ENCODE data around the gene FCN1. TPM values are rescaled to one million over a fixed set of nuclear protein-coding genes. Genes with fewer than 3 reads are reported as not detected.

The FCN1 gene
- total RNA-seq, 2 donors from 2014 or later = 0.92 to 0.95 TPM

DNA sequence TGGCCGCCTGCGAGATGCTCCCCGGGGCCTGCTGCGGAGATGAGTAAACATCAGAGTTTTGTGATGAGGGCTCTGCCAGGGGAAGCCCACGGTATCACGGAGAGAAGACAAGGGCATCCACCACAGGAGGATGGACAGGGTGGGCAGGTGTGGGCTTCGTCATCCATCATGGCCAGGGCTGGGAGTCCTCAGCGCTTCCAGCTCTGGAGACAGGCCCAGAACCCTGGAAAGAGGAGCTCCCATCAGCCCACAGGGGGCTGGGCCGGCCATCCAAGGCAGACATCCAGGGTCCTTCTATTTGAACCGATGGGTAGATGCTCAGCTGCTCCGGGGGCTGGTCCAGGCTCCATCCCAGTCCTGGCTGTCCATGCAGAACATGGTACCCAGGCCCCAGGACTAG is 22.1 kb upstream of the FCN1 start:
- DNase-seq (no peak), ATAC-seq (no peak)
- intact Hi-C loops (cut with DNase I, micrococcal nuclease) = no loop called here

DNA sequence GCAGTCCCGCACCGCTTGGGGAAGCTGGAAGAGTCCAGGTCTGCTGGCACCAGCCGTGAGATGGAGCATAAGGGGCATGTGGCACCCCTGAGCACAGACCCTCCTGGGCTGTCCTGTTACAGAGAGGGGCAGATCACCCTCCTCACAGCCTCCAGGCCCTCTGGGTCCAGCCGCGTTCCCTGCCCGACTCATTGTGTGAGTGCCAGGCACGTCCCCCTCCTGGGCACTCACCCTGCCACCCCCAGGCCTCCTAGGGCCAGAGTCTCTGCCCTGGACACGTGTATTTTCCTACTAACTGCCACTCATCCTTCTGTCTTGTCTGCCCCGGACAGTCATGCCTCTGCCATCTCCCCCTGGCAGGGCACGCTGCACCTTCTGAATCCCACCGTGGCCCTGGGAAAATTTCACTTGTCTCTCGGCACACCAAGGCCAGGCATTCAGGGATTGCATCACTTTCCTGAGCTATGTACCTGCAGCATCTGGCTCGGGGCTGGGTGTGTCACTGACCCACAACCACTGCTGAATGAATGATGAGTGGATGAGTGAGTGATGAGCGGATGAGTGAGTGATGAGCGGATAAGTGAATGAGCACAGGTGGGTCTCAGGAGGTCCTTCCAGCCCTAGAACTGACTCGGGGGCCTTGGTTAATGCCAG is 21.5 kb upstream of the FCN1 start:
- DNase-seq (no peak), ATAC-seq (no peak)
- intact Hi-C loops (cut with DNase I, micrococcal nuclease) = no loop called here

DNA sequence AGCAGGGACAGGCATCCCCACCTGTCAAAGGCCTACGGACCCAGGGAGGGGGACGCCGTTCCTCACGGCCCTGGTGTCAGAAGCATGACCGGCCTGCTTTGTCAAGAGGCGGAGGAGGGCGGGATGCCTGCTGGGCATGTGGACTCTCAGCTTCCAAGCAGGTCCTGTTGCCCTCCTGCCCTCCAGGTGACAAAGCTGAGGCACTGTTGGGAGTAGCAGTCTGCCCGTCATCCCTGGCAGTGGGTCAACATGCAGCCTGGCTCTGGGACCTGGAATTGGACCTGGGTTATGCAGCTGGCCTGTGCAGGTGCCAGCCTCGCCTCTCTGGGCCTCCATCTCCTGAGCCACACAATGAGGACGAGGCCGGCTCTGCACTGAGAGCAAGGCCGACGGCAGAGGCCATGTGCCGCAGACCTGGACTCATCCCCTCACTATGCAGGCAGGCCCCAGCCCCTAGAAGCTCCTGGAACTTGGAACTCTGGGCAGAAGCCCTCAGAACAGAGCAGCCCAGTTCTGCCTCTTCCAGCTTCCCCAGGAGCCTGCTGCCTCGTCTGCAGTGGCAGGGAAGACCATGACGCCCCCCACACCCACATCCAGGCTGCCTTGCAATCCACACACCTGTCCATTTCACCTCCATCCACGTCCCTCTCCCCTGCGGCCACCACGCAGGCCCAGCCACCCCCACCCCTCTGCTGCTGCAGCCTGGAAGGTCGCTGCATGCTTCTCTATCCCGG is 20.8 kb upstream of the FCN1 start:
- no peak for ATAC-seq
- intact Hi-C loops (cut with DNase I, micrococcal nuclease) = no loop called here

DNA sequence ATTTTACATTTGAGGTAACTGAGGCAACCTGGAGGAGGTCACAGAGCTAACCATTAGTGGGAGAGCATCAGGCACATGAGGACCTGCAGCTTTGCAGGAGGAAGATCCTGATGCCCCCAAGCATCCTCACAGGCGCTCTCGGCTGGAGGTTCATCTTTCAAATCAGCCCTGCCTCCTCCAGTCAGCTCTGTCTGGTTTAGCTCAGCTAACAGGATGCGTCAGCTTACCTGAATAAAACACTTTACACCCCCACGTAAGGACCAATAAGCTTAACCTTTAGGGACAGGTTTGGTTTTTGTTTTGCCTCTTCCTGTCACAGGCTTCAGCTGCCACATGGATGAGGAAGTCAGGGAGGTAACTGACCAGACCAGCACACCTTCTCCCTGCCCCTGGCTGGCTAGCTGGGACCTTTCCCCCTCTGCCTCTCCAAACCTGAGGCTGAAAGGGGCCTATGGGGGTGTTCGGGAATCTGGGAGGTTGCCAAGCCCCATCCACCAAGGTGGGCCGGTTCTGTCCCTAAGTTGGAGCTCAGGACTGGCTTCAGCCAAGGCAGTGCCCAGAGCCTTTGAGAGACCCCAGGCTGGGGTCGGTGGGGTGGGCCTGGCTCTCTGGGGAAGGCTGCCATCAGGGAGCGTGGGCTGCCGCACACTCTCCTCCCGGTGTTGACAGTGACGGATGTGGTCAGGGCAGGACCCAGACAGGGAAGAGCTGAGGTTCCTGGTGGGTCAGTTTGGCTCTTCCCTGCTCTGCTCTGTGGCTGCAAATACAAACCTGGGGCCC is 20.0 kb upstream of the FCN1 start:
- DNase-seq = no peak
- intact Hi-C loops (cut with DNase I, micrococcal nuclease) = no loop called here
- ATAC-seq = no peak

More for the DNA sequence above, 20.8 kb upstream of the FCN1 start:
- DNase-seq = no peak

DNA sequence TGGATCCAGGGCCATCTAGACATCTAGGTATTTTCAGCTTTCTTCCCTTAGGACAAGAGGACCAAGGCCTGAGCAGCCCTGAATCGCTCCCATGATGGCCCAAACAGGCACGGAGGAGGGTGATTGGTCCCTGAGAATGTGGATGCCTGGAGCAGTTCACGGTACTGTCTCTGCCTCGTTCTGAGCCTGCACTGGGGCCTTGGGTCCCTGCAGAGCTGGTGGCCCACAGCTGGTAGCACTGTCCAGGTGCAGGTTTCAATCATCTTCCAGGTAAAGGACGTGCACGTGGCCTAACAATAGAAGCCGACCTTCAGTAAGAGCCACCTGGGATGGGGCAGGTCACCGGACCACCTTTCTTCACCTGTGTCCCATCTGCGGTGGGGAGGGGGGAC is 19.4 kb upstream of the FCN1 start:
- ATAC-seq (no peak), DNase-seq (no peak)
- intact Hi-C loops (cut with DNase I, micrococcal nuclease) = no loop called here

DNA sequence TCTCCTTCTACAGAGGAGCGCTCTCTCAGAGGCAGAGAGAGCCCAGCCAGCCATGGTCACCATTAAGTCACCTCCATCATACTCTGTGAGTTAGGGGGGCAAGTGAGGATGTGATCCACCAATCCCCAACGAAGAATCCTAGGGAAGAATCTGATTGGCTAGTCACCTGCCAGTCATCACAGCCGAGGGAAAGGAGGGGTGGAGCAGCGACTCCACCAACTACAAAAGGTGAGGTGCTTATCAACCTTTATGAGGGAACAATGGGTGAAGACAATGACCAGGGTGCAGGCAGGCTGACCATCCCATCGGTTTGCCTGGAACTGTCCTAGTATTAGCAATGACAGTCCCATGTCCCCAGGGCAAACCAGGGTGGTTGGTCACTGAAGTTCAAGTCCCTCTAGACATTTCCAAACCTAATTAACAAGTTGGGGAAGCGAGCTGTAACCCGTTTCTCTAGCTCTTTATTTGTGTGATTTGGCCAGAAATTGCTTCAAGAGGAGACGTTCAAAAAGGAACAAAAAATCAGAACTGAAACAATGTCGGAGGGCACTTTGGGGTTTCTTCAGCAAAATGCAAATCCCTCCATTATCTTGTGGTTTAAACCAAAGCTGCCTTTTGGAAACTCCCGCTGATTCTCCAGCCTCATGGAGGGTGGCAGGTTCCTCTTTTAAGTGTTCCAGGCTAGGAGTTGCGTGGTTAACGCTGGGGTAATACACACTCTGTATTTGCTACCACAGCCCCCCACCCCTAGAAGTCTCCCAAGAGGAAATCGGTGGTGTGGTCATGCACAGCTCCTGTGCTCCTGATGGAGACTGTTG is 18.8 kb upstream of the FCN1 start:
- intact Hi-C loops (cut with DNase I, micrococcal nuclease) = no loop called here
- DNase-seq (no peak), ATAC-seq (no peak)

DNA sequence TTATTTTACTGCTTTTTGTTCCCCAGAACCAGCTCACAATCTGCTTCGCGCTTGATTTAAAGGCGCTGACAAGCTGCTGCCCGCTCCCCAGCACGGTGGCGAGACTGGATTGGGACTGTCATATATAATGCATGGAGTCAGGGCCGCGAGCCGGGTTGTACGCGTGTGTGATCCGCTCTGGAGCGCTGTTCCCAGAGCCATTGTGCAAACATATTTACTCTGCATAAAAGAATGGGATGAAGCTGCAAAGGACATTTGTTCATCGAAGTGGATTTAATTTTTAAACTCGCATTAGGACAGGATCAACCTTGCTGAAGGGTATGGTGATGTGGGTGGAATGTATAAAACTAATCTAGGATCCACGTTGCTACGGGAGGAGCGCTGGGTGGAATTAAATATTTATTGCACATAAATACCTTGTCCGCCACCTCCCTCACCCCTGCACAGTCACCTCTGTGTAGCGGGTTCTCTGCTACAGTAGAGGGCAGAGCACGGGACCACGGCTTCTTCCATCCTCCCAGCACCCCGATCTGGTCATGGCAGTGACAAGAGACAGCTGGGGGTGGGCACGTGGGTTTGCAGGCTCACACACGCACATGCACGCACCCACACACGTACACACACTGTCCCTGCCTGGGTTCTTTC is 18.1 kb upstream of the FCN1 start:
- no peak for ATAC-seq
- peak in 1 of 2 donors; percentile 4 for DNase-seq
- intact Hi-C loops (cut with DNase I, micrococcal nuclease) = no loop called here

DNA sequence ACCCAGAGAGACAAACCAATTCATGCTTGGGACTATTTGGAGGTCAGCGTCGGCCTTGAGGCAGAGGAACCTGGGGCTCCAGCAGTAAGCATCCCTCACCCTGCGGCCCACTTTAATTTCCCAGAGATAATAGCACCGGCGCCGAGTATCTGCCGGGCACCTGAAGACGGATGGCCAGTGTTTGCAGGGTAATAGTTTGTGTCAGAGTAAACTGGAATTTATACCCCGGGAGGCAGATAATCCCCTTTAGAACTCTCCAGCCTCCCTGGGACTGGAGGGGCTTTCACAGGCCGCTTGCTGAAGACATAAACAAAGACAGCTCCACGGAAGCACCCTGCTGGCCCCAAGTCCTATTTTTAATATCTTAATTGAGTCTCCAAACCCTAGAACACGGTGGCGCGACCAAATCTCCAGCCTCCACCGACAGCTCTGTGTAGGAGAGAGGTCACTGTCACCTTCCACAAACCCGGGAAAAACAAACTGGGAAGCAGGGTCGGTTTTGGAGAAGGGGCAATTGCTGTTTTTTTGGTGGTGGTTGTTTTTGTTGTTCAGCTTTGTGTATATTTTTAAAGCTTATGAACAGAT is 17.4 kb upstream of the FCN1 start:
- DNase-seq = no peak
- no peak for ATAC-seq
- intact Hi-C loops (cut with DNase I, micrococcal nuclease) = no loop called here

DNA sequence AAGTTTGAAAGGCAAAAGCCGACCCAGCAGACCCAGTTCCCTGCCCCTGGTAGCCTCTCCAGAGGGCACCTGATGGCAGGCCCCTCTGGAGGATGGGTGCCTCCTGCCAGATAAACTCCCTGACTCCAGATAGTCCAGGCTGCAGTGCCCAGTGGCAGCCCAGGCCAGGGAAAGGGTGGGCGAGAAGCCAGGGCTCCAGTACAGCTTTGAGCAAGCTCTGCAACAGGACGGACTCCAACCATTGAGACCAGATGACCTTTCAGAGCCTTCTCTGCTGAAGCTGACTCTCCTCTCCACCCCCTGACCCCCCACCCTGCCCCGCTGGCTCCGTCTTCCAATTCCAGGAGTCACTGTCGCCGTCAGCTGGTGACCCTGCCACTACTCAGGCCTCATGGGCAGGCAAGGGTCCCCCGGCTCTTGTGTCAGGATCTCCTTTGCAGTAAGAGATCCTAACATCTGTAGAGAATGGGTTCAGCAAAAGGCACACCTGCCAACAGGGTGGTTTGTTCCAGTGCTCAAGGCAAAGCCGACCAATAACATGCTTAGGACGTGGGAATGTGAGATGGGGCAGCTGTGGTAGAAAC is 15.5 kb upstream of the FCN1 start:
- ATAC-seq (no peak), DNase-seq (no peak)
- intact Hi-C loops (cut with DNase I, micrococcal nuclease) = no loop called here

DNA sequence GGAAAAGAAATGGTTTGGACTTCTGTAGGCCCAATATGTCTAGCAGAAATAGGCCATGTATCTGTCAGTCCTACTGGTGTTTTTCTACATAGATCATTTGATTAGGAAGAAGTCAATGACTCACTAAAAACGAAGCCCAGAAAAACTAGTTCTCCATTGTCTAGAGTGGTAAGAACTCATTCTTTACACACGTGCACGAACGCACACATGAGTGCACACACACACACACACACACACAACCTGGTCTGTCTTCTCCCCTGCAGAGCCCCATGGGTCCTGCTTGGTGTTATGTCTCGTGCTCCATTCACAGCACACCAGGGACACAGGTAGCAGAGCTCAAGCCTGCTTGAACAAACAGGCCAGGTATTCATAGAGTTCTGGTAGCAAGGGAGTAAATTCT is 14.9 kb upstream of the FCN1 start:
- intact Hi-C loops (cut with DNase I, micrococcal nuclease) = no loop called here
- no peak for ATAC-seq
- DNase-seq = no peak

DNA sequence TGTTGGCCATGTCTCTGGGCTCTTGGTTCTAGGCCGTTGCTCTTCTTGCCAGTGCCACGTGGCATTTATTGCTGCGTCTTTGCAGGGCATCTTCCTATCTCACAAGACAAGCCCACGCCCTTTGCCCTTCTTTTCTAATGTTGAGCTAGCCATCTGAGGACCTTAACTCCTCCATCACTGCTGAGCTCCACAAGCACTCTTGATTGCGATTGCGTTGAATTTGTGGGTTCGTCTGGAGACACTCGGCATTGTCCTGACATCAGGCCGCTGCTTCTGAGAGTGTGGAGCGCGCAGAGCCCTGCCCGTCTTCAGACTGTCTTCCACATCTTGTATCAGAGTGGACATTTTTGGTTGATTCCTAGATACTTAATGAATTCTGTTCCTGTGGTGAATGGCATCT is 14.5 kb upstream of the FCN1 start:
- DNase-seq (peak in 1 of 2 donors; percentile 6), ATAC-seq (no peak)
- intact Hi-C loops (cut with DNase I, micrococcal nuclease) = no loop called here

DNA sequence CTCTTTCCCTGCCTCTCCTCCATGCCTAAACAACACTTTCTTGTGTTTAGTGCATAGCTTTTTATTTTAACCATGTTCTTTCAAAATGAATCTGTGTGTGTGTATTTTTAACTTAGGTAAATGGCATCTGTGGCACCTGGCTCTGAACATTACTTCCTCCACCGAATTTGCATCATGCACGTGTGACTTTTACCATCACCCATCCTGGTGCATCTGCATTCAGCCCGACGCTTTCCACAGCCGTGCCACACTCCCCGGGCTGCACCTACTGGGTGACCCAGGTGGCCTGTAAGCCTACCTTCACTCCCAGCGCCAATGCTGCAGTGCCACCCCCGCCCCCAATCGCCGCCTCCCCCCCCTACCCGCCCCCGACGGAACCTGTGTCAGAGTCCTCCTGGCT is 12.7 kb upstream of the FCN1 start:
- intact Hi-C loops (cut with DNase I, micrococcal nuclease) = no loop called here
- ATAC-seq (no peak), DNase-seq (peak in 1 of 2 donors; percentile 38)

DNA sequence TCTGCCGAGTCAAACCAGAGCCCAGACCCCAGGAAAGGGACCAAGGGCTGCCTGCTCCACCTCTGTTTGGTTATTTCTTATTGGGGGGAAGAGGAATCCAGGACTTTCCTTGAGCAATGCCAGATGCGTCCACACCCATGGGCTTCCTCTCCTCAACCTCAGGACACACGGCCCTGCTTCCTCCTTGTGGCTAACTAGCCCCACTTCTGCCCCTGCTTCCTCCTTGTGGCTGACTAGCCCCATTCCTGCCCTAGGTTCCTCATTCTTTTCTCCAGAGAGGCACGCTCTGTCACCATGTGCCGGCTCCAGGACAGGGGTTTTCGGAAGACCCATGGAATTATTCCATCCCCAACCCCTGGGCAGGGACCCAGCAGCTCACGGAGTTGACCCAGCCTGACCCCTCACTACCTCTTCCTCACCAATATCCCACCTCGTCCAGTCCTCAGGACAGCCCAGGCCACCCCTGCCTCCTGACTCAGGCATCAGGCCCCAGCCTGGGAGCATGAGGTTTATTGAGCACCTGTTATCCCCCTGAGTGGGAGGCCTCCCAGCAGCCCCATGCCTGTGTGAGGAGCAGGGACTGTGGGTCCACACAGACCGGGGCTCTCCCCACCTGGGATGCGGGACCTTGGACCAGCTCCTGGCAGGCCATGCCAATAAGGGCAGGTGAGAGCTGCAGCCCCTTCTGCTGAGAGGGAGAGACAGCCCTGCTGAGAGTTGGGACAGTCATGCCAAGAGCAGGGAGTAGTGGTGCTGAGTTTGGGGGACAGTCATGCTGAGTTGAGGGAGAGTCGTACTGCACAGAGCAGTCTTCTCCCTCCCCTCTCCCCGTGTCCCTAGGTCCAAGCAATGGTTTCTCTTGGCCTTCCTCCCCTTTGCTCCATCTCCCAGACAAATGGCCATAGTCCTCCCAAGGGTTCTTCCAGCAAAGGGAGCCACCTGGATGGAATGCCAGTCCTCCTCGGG is 11.8 kb upstream of the FCN1 start:
- intact Hi-C loops (cut with DNase I, micrococcal nuclease) = no loop called here
- ATAC-seq (no peak), DNase-seq (peak in 1 of 2 donors; percentile 51)

DNA sequence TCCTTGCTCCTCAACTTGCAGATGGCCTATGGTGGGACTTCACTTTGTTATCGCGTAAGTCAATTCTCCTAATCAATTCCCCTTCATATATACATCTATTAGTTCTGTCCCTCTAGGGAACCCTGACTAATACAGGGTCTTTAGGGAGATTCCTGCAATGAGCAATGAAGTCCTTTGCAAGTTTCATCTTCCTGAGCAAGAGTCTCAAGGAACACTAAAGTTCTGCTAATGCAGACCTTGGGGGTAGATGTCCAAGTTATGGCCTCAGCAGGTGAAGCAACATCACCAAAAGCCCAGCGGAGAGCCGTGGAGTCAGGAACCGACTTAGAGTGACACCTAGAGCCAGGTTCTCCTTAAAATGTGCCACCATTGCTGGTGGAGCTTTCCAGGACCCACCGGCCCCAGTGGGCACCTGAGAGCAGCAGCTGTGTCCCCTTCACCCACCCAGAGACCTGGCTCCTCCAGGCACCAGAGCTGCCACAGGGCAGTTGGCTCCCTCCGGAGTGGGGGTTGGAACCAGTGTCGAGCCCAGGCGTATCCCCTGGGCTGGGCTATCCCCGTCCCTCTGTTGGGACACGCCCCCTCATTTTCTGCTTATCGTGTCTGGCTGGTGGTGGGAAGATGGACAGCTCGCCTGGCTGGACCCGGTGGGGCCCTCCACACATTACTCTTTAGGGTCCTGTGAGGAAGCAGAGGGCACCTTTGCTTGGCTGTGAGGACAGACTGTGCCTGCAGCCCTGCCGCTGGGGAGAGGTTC is 10.9 kb upstream of the FCN1 start:
- intact Hi-C loops (cut with DNase I, micrococcal nuclease) = no loop called here
- DNase-seq (peak in 1 of 2 donors; percentile 16), ATAC-seq (no peak)

DNA sequence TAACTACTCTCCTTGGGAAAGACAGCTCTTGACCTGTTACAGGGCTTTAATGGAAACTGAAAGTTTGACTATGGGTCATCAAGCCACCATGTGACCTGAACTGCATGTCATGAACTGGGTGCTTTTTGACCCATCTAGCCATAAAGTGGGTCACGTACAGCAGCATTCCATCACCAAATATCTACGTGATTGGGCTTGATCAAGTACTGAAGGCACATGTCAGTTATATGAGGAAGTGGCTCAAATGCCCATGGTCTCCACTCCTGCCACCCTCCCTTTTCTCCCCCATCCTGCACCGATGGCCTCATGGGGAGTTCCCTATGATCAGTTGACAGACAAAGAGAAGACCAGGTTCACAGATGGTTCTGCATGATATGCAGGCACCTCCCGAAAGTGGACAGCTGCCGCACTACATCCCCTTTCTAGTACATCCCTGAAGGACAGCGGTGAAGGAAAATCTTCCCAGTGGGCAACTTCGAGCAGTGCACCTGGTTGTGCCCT is 7.3 kb upstream of the FCN1 start:
- intact Hi-C loops (cut with DNase I, micrococcal nuclease) = no loop called here
- peak in 1 of 2 donors; percentile 16 for DNase-seq
- no peak for ATAC-seq

DNA sequence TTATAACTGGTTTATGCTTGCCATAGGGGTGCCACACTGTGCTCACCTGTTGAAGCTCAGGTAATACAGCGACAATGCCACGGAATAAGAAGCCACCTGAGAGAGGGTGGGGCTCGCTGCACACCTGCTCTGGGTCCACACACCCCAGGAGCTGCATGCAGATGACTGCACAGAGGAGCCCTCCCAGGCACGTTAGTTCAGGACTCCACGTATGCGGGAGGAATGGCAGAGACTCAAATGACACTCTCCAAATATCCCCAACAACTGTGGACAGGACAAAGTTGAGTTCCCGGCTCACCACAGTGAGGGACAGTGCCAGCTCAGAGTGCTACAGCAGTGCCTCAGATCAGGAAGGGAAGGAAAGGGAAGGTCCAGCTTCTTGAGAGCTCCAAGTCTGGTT is 5.8 kb upstream of the FCN1 start:
- intact Hi-C loops (cut with DNase I, micrococcal nuclease) = no loop called here
- DNase-seq (peak in 1 of 2 donors; percentile 14), ATAC-seq (no peak)

All from left colon (tissue), 2 donors.